CD1c-positive myeloid dendritic cell (primary cell): ENCODE data around the gene PSMA7.
"Not testable (repeated sequence)": the region's sequence is repeated elsewhere in the genome, so short reads cannot be mapped to it uniquely, and the experiment has no call there.

ENCODE experiments used
- DNase-seq: peaks from one replicate; pipeline ENCODE4 v3.0.0-alpha.2; 2016; ENCODE audit errors: extremely low spot score

Gene PSMA7

GRCh38 chr20:62155428-62156253, 12.4 kb upstream of the PSMA7 start:
- no peak for DNase-seq

- no peak for DNase-seq
These were observed 8.7 kb upstream of the PSMA7 start for GRCh38 chr20:62151835-62152364.

GRCh38 chr20:62151225-62151624, 8.0 kb upstream of the PSMA7 start:
- DNase-seq = no peak

GRCh38 chr20:62150310-62150575, 7.0 kb upstream of the PSMA7 start:
- DNase-seq = no peak

GRCh38 chr20:62149532-62150309, 6.5 kb upstream of the PSMA7 start:
- no peak for DNase-seq

GRCh38 chr20:62148908-62149314, 5.7 kb upstream of the PSMA7 start:
- no peak for DNase-seq

GRCh38 chr20:62148383-62148782, 5.2 kb upstream of the PSMA7 start:
- DNase-seq = not testable (repeated sequence)

- no peak for DNase-seq
These were observed 4.3 kb upstream of the PSMA7 start for GRCh38 chr20:62147528-62147927.

- DNase-seq = no peak
These were observed 3.9 kb upstream of the PSMA7 start for GRCh38 chr20:62147125-62147524.

- DNase-seq = no peak
These were observed 3.0 kb upstream of the PSMA7 start for GRCh38 chr20:62146019-62146755.

- DNase-seq = no peak
These were observed 2.5 kb upstream of the PSMA7 start for GRCh38 chr20:62145688-62146018.

GRCh38 chr20:62143957-62144825, 997 bp upstream of the PSMA7 start:
- peak; percentile 73 for DNase-seq

- no peak for DNase-seq
These were observed 728 bp downstream of the PSMA7 start for GRCh38 chr20:62142252-62143080.

- peak; percentile 53 for DNase-seq
These were observed 1.6 kb downstream of the PSMA7 start for GRCh38 chr20:62141397-62142251.

GRCh38 chr20:62141043-62141396, 2.2 kb downstream of the PSMA7 start:
- no peak for DNase-seq

- no peak for DNase-seq
These were observed 3.6 kb downstream of the PSMA7 start for GRCh38 chr20:62139636-62140035.

- DNase-seq = no peak
These were observed 4.3 kb downstream of the PSMA7 start for GRCh38 chr20:62138912-62139311.

- no peak for DNase-seq
These were observed 5.0 kb downstream of the PSMA7 start for GRCh38 chr20:62138204-62138543.

- no peak for DNase-seq
These were observed 5.6 kb downstream of the PSMA7 start for GRCh38 chr20:62137478-62138203.
